ENCODE results near the gene IP6K2. TPM values are rescaled to one million over a fixed set of nuclear protein-coding genes. Genes with fewer than 3 reads are reported as not detected.

Gene IP6K2
- total RNA-seq, 1 donor from 2014 or later: 81.2 TPM

DNA sequence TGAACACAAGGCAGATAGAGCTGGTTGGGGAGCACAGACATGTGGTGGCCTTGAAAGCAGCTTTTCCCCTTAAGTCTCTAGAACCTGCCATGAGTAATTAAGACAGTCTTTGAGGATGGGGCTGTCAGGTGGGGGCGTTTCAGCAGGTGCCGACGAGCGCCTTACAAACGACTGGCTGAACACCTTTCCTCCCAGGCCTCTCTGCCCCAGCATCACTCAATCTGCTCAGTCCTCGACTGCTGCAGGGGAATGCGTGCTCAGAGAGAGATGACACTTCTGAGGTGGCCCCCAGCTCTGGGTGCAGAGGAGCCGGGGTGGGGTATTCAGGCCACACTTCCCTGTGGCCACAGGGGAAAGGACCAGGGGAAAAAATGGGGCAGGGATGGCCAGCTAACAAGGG is 23.2 kb downstream of the IP6K2 start:
- Histone ChIP-seq H3K36me3 (ENCODE audit: control insufficient read depth, insufficient read depth, low read length) (peaks cover 16% of the 10 kb centered on the region), H3K27me3 (ENCODE audit: control insufficient read depth, insufficient read depth, low read length) (no peaks in the 10 kb centered on the region), H3K4me3 (ENCODE audit: low read depth, low read length) (no peak overlapping the region)
- TF ChIP-seq, protein P1, sequence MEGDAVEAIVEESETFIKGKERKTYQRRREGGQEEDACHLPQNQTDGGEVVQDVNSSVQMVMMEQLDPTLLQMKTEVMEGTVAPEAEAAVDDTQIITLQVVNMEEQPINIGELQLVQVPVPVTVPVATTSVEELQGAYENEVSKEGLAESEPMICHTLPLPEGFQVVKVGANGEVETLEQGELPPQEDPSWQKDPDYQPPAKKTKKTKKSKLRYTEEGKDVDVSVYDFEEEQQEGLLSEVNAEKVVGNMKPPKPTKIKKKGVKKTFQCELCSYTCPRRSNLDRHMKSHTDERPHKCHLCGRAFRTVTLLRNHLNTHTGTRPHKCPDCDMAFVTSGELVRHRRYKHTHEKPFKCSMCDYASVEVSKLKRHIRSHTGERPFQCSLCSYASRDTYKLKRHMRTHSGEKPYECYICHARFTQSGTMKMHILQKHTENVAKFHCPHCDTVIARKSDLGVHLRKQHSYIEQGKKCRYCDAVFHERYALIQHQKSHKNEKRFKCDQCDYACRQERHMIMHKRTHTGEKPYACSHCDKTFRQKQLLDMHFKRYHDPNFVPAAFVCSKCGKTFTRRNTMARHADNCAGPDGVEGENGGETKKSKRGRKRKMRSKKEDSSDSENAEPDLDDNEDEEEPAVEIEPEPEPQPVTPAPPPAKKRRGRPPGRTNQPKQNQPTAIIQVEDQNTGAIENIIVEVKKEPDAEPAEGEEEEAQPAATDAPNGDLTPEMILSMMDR (IDR thresholded peaks at IDR 0.05; ENCODE audit: insufficient read depth, low read length, poor library complexity, severe bottlenecking): no peak
- DNase-seq (ENCODE audit: low read depth): no peak

- Histone ChIP-seq H3K4me3 (ENCODE audit: low read depth, low read length) (no peak overlapping the region), H3K27me3 (ENCODE audit: control insufficient read depth, insufficient read depth, low read length) (no peaks in the 10 kb centered on the region), H3K36me3 (ENCODE audit: control insufficient read depth, insufficient read depth, low read length) (peaks cover 20% of the 10 kb centered on the region)
- DNase-seq (ENCODE audit: low read depth): no peak
- TF ChIP-seq, protein P1 (IDR thresholded peaks at IDR 0.05; ENCODE audit: insufficient read depth, low read length, poor library complexity, severe bottlenecking): no peak
Observed at GRCh38 chr3:48692551-48692950, 24.5 kb downstream of the IP6K2 start.

GRCh38 chr3:48690846-48691458 is 26.1 kb downstream of the IP6K2 start:
- H3K36me3 ChIP-seq (ENCODE audit: control insufficient read depth, insufficient read depth, low read length): peaks cover 20% of the 10 kb centered on the region
- TF ChIP-seq, protein P1 (IDR thresholded peaks at IDR 0.05; ENCODE audit: insufficient read depth, low read length, poor library complexity, severe bottlenecking): no peak
- H3K27me3 ChIP-seq (ENCODE audit: control insufficient read depth, insufficient read depth, low read length): no peaks in the 10 kb centered on the region
- H3K4me3 ChIP-seq (ENCODE audit: low read depth, low read length): no peak overlapping the region
- no peak for DNase-seq (ENCODE audit: low read depth)

GRCh38 chr3:48689384-48689783 is 27.6 kb downstream of the IP6K2 start:
- H3K27me3 ChIP-seq (ENCODE audit: control insufficient read depth, insufficient read depth, low read length): no peaks in the 10 kb centered on the region
- TF ChIP-seq, protein P1 (IDR thresholded peaks at IDR 0.05; ENCODE audit: insufficient read depth, low read length, poor library complexity, severe bottlenecking): no peak
- H3K4me3 ChIP-seq (ENCODE audit: low read depth, low read length): no peak overlapping the region
- peaks cover 14% of the 10 kb centered on the region for H3K36me3 ChIP-seq (ENCODE audit: control insufficient read depth, insufficient read depth, low read length)
- DNase-seq (ENCODE audit: low read depth): no peak

GRCh38 chr3:48688737-48689075 is 28.3 kb downstream of the IP6K2 start:
- peaks cover 14% of the 10 kb centered on the region for H3K36me3 ChIP-seq (ENCODE audit: control insufficient read depth, insufficient read depth, low read length)
- no peak overlapping the region for H3K4me3 ChIP-seq (ENCODE audit: low read depth, low read length)
- no peak for DNase-seq (ENCODE audit: low read depth)
- no peaks in the 10 kb centered on the region for H3K27me3 ChIP-seq (ENCODE audit: control insufficient read depth, insufficient read depth, low read length)
- TF ChIP-seq, protein P1 (IDR thresholded peaks at IDR 0.05; ENCODE audit: insufficient read depth, low read length, poor library complexity, severe bottlenecking): no peak

Measured in kidney epithelial cell (primary cell).